HG02588 (cell line): ENCODE results near the gene SNRPB2.
A peak's percentile ranks its signal among the peaks of the same experiment; 100 is the strongest.

Experiments
- ATAC-seq: cut with Tn5 transposase; IDR thresholded peaks from one replicate; pipeline ENCODE4 v1.9.1; 2021; ENCODE audit warnings: mild to moderate bottlenecking, moderate library complexity; ENCODE audit not compliant: unreplicated experiment

SNRPB2 gene

GRCh38 chr20:16729565-16730460 lies at the start of gene SNRPB2:
Gene SNRPB2, plus strand, starts transcription at chr20:16730026. Its CDS starts 1,677 bp downstream, at chr20:16731703.
- peak; percentile 98 for ATAC-seq

DNA sequence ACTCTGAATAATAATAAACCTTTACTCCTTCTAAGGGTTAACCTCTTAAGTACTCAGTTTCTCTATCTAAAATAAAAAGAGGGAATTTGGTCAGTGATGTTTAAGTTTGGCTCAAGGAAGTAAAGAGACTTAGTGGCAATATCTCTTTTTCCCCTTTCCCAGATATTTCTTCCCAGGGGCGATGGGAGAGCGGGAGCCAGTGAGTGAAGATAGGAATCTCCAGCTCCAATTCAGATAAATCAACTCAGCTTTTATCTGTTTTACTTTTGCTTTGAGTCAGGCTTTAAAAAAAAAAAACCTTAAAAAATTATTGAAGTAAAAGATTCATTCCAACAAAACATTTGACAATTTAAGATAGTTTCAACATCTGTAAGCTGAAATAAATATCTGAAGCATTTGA lies 45.4 kb upstream of the SNRPB2 start:
- ATAC-seq: no peak

GRCh38 chr20:16689906-16690305 lies 39.9 kb upstream of the SNRPB2 start:
- ATAC-seq: no peak

GRCh38 chr20:16691381-16691780 lies 38.4 kb upstream of the SNRPB2 start:
- no peak for ATAC-seq

GRCh38 chr20:16692009-16692408 lies 37.8 kb upstream of the SNRPB2 start:
- ATAC-seq: no peak

GRCh38 chr20:16692442-16692841 lies 37.4 kb upstream of the SNRPB2 start:
- no peak for ATAC-seq

DNA sequence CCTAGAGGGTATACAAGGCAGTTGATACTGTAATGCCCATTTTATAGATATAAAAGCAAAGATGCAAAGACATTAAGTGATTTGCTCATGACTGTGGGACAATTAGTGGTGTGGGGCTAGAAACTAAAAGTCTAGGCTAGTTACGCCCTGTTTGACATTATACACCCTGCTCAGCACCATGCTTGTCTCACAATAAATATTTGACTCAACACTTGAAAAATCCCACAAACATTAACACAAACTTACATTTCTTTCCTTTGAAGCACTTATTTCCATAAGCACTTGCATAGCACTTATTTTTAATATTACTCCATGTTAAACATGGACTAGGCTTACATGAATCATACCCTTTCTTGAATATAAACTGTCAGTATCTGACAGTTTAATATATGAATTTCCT lies 36.5 kb upstream of the SNRPB2 start:
- no peak for ATAC-seq

DNA sequence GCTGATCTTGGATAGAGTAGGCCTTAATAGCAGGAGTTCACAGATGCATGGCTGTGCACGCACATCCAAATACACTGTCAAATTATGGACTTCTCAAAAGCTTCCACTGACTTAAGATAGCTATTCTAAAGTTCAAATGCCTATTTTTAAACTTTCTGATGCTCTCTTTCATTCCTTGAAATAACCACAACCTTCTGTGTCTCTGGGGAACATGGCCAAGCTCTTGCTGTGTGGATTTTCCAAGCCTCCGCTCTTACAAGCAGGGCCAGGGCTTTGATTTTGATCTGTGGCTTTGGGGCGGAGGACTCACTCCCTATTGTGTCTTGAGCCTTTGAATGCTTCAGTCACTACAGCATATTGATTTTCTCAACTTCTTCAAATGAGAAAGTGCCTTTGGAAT lies 35.7 kb upstream of the SNRPB2 start:
- ATAC-seq: no peak

GRCh38 chr20:16695628-16696027 lies 34.2 kb upstream of the SNRPB2 start:
- ATAC-seq: no peak

- ATAC-seq: no peak
Observed at GRCh38 chr20:16699293-16699692, 30.5 kb upstream of the SNRPB2 start.

DNA sequence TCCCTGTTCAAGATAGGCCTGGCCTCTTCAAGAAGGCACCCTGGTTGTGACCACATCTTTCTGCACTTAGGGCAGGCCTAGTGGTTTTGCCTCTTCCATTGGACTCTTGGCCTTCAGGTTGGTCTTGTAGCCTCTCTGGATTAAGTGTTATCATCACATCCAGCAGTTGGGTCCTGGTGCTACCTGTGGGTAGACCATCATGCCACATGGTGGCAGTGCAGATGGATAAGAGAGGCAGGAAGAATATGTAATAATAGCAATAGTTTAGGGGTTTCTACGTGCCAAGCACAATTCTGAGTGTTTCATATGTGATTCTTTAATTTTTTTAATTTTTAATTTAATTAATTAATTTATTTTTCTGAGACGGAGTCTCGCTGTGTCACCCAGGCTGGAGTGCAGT lies 28.5 kb upstream of the SNRPB2 start:
- ATAC-seq: no peak

DNA sequence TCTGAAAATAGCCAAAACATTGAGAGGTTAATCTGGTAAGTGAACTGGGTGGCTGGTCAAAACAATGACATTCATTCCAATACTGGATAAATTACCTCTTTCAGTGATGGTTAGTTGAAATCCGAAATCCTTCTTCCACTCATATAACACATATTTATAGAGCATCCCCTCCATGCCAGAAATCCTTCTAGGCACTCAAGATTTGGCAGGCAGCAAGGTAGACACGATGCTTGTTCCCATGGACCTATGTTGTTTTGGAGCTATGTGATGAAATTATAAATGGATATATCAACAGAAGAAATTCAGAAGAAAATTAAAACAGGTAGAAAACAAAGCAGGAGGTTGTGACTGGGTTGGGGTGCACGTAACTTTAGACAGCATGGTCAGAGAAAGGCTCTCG lies 26.3 kb upstream of the SNRPB2 start:
- ATAC-seq: no peak

DNA sequence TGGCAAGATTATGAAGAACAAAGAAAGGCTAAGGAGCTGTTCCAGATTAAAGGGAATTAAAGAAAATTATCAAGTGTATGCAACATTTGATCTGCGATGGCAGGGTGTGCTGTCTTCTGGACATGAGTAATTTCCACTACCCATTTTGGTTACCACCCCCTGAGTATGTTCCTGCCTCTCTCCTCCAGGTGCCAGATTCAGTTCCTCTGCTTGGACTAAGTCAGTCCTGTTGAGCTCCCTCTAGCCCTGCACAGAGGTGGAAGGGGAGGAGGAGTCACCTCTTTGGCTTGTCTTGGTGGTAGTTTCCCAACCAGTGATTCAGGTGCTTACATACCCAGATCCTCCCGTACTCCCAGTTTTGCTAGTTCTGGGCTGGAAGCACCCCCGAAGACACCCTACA lies 22.2 kb upstream of the SNRPB2 start:
- peak; percentile 57 for ATAC-seq

DNA sequence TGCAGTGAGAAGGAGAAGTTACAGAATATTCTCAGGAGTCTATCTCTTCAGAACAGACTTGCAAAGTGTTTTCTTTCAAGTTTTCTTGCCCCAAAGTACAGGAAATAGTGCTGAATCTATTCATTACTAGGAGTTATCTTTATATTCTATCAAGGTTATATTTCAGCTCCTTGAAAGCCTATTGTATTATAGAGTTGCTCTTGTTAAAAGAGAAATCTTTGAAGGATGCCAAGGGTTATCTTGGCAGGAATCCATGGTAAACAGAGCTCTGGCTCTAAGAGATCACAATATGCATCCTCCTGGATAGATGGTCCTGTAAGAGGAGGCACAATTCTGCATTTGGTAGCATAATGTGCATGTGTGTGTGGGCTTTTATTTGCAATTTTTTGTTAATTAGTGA lies 21.2 kb upstream of the SNRPB2 start:
- no peak for ATAC-seq

GRCh38 chr20:16709017-16709416 lies 20.8 kb upstream of the SNRPB2 start:
- peak; percentile 72 for ATAC-seq

GRCh38 chr20:16710781-16711180 lies 19.0 kb upstream of the SNRPB2 start:
- no peak for ATAC-seq

- ATAC-seq: no peak
Observed at GRCh38 chr20:16711661-16712258, 18.1 kb upstream of the SNRPB2 start.

GRCh38 chr20:16712511-16712947 lies 17.3 kb upstream of the SNRPB2 start:
- no peak for ATAC-seq

DNA sequence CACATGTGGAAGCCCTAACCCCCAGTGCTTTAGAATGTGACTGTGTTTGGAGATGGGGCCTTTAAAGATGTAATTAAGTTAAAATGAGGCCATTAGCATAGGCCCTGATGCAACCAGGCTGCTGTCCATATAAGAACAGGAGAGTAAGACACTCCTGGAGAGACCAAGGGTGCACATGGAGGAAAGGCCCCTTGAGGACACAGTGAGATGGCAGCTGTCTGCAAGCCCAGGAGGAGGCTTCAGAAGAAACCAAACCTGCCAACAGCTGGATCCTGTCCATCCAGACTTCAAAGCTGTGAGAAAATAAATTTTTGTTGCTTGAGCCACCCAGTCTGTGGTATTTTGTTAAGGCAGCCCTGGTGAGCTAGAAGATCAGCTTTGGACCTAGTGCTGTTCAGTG lies 16.8 kb upstream of the SNRPB2 start:
- ATAC-seq: no peak

GRCh38 chr20:16714242-16714641 lies 15.6 kb upstream of the SNRPB2 start:
- no peak for ATAC-seq

- no peak for ATAC-seq
Observed at GRCh38 chr20:16714751-16715150, 15.1 kb upstream of the SNRPB2 start.

DNA sequence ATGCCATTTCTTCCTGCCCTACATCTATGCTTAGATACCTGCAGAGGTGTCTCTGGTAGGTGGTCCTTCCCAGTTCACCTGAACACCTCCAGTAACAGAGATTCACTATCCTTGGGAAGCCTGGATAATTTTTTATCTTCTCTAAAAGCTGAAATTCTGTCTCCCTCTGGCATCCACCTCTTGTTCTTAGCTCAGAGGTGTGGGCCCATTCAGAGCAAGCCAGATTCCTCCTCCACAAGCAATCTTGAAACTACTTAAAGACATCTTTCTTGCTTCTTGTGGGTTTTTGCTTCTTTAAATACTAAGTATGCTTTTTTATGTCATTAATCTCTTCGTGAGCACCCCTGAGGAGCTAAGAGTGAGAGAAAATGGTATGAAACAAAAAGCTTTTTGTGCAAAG lies 10.4 kb upstream of the SNRPB2 start:
- ATAC-seq: no peak
